GM12878 (cell line): Measurements from ENCODE around the gene UBASH3B. TPM values are rescaled to one million over a fixed set of nuclear protein-coding genes. Genes with fewer than 3 reads are reported as not detected.
A peak's percentile ranks its signal among the peaks of the same experiment; 100 is the strongest.

Experiments
- ATAC-seq: fragments of 200-7000 bp; cut with Tn5 transposase; 3 replicates; pipeline ENCODE4 v1.9.1; 2020; ENCODE audit warnings: mild to moderate bottlenecking, moderate library complexity
- BruUV-seq: library from RNA; stranded (reverse); fragments of 400-500 nt; replicated peaks from 2 replicates; lab custom pipeline; 2021; lab: Mats Ljungman, UMichigan
- CTCF ChIA-PET: fragments of 300-600 bp; sonication (Branson Sonifier 250); formaldehyde crosslinking; extraction: SDS; loops from one replicate; lab custom pipeline; 2021; ENCODE audit warnings: inconsistent platforms; lab: Yijun Ruan, JAX
- POLR2A ChIA-PET: fragments of 350-600 bp; formaldehyde crosslinking; extraction: SDS; loops from one replicate; lab custom pipeline; 2021; ENCODE audit warnings: inconsistent platforms; lab: Charles Lee
- RAD21 ChIA-PET: fragments of 300-600 bp; sonication (Branson Sonifier 250); formaldehyde crosslinking; loops from one replicate; lab custom pipeline; 2023; ENCODE audit warnings: antibody characterized with exemption; ENCODE audit not compliant: unreplicated experiment; lab: Charles Lee
- SMC1A ChIA-PET: fragments of 300-600 bp; sonication (Branson Sonifier 250); formaldehyde crosslinking; loops from one replicate; lab custom pipeline; 2023; ENCODE audit not compliant: unreplicated experiment, uncharacterized antibody; lab: Charles Lee
- DNase-seq: peaks from one replicate; pipeline ENCODE4 v3.0.0-alpha.2; 2011; ENCODE audit warnings: low read depth, low spot score
- FAIRE-seq: peaks from 3 replicates; lab custom pipeline; 2011; peaks lifted over from hg19 to GRCh38; lab: Jason Lieb, UNC
- H2AFZ ChIP-seq: 2 replicates; pipeline ENCODE4 v1.6.0; 2011; ENCODE audit warnings: low read depth, low read length, control low read depth; ENCODE audit not compliant: control insufficient read depth
- H3K27ac ChIP-seq: 2 replicates; pipeline ENCODE4 v1.5.1; 2011; ENCODE audit warnings: control low read depth; ENCODE audit not compliant: control insufficient read depth, insufficient read depth
- H3K27me3 ChIP-seq, 2 experiments: replicated peaks in 1 of 2; 2 replicates each; pipeline versions ENCODE4 v1.6.0 to v1.6.1; 2011; ENCODE audit warnings: low read length in 1 of 2; ENCODE audit not compliant: control insufficient read depth in 2 of 2, insufficient read depth in 2 of 2
- H3K36me3 ChIP-seq, 2 experiments: 2 replicates each; pipeline ENCODE4 v1.5.1; 2011; ENCODE audit warnings: low read length in 1 of 2; ENCODE audit not compliant: control insufficient read depth in 2 of 2, insufficient read depth in 2 of 2
- H3K4me1 ChIP-seq: 2 replicates; pipeline ENCODE4 v1.6.1; 2011; ENCODE audit warnings: mild to moderate bottlenecking, low read length, moderate library complexity, mixed read lengths; ENCODE audit not compliant: control insufficient read depth, insufficient read depth
- H3K4me2 ChIP-seq: 2 replicates; pipeline ENCODE4 v1.6.0; 2011; ENCODE audit warnings: control low read depth; ENCODE audit not compliant: control insufficient read depth, insufficient read depth
- H3K4me3 ChIP-seq: fragments of 200-600 bp; sonication (generic); 2 replicates; pipeline ENCODE4 v1.5.1; 2016
- H3K79me2 ChIP-seq: 2 replicates; pipeline ENCODE4 v1.6.0; 2011; ENCODE audit warnings: low read length; ENCODE audit not compliant: control insufficient read depth, insufficient read depth
- H3K9ac ChIP-seq: 2 replicates; pipeline ENCODE4 v1.8.0; 2011; ENCODE audit warnings: low read length, control low read depth, mixed read lengths; ENCODE audit not compliant: control insufficient read depth, insufficient read depth
- H3K9me3 ChIP-seq: replicated peaks from 3 replicates; pipeline ENCODE4 v1.5.1; 2011; ENCODE audit warnings: mild to moderate bottlenecking, low read length; ENCODE audit not compliant: control insufficient read depth, insufficient read depth
- H4K20me1 ChIP-seq: 2 replicates; pipeline ENCODE4 v1.6.0; 2011; ENCODE audit not compliant: control insufficient read depth, insufficient read depth
- ATF7 ChIP-seq: fragments of 450-650 bp; IDR thresholded peaks from 2 replicates; pipeline ENCODE4 v1.6.1; 2016; ENCODE audit warnings: low read depth, mild to moderate bottlenecking
- CEBPZ ChIP-seq: fragments of 150-350 bp; IDR thresholded peaks from 2 replicates; pipeline ENCODE4 v1.6.1; 2016; ENCODE audit warnings: low read depth, low read length
- HDAC2 ChIP-seq: fragments of 200-600 bp; sonication (generic); IDR thresholded peaks from 2 replicates; pipeline ENCODE4 v1.6.1; 2017
- HDAC6 ChIP-seq: fragments of 200-600 bp; sonication (generic); IDR thresholded peaks from one replicate; pipeline ENCODE4 v1.8.0; 2017; ENCODE audit warnings: antibody characterized with exemption; ENCODE audit not compliant: unreplicated experiment
- LARP7 ChIP-seq: fragments of 450-650 bp; IDR thresholded peaks from 2 replicates; pipeline ENCODE4 v1.6.1; 2017; ENCODE audit warnings: mild to moderate bottlenecking
- MTA2 ChIP-seq: fragments of 450-650 bp; IDR thresholded peaks from 2 replicates; pipeline ENCODE4 v1.6.1; 2016; ENCODE audit warnings: low read depth, mild to moderate bottlenecking, moderate library complexity
- RELA ChIP-seq: fragments of 450-650 bp; IDR thresholded peaks from 2 replicates; pipeline ENCODE4 v1.8.0; 2014; ENCODE audit warnings: borderline replicate concordance; ENCODE audit not compliant: partially characterized antibody
- TAF1 ChIP-seq: IDR thresholded peaks from 2 replicates; pipeline ENCODE4 v1.6.1; 2011; ENCODE audit warnings: mild to moderate bottlenecking, low read depth, low read length, borderline replicate concordance
- TCF12 ChIP-seq: IDR thresholded peaks from 2 replicates; pipeline ENCODE4 v1.6.1; 2011; ENCODE audit warnings: low read depth, mild to moderate bottlenecking, low read length
- WGBS: methylation state at CpG from one replicate; pipeline ENCODE4 v1.1.6; 2016; ENCODE audit warnings: low lambda C conversion rate; ENCODE audit not compliant: insufficient replicate concordance, insufficient coverage; ENCODE audit errors: missing lambda C conversion rate; 5-methylcytosine and 5-hydroxymethylcytosine counted together
- in situ Hi-C: fragments of 300-500 bp; cut with MboI; formaldehyde crosslinking; loops from 9 replicates; pipeline ENCODE4 v1.14.3; 2018; ENCODE audit warnings: mixed read lengths
- intact Hi-C: fragments of 100-400 bp; cut with micrococcal nuclease; formaldehyde crosslinking; loops from one replicate; pipeline ENCODE4 v1.14.2; 2022; ENCODE audit not compliant: unreplicated experiment
- polyA plus RNA-seq, 11 experiments: library from polyadenylated mRNA; depleted of rRNA in 4 of 11; unstranded in 6 of 11; stranded (reverse) in 5 of 11; fragments of >200 nt; fragmentation: Nextera tagmentation in 4 of 11; fragmentation: Illumina TruSeq in 1 of 11; extraction: Ambion mirVana in 4 of 11; extraction: Trizol in 1 of 11; gene quantifications; 1 replicate in 1 of 11; 2 replicates in 10 of 11; pipeline versions ENCODE4 v1.2.1 to v1.2.3, GENCODE V29; 2011 to 2016; ENCODE audit warnings: inconsistent platforms in 2 of 11, missing spikeins in 2 of 11, low read depth in 1 of 11
- total RNA-seq, 4 experiments: library from RNA; depleted of rRNA in 3 of 4; stranded (reverse); fragments of >200 nt in 3 of 4; fragmentation: Illumina TruSeq in 1 of 4; extraction: Trizol in 1 of 4; gene quantifications; 2 replicates each; pipeline versions ENCODE4 v1.2.1 to v1.2.3, GENCODE V29; 2013 to 2021

UBASH3B gene
- total and polyA plus RNA-seq, 10 of the 15 experiments (the other 5 are each of a cell fraction or from before 2014, with no cell fraction given) = 0.18 to 3.3 (median 0.57) TPM

GRCh38 chr11:122656073-122656630 is 630 bp downstream of the UBASH3B start:
- SMC1A ChIA-PET = interaction anchor here (0.7 to 1.3 kb wide), 2 partner anchors 62 to 99 kb away, joined by 3 to 4 read pairs; no protein-coding TSS in a partner anchor
- H3K27ac ChIP-seq = no peak overlapping the region
- peaks cover 6% of the 10 kb centered on the region for H4K20me1 ChIP-seq
- TF ChIP-seq MTA2 (no peak), TCF12 (no peak), LARP7 (0 out of 2 replicates have a peak, but pooled peaks have one; percentile 21), RELA (no peak), ATF7 (no peak), HDAC2 (no peak), TAF1 (no peak), CEBPZ (no peak), HDAC6 (peak; percentile 74)
- TF ChIP-seq, all 136 proteins: peak for 2
- RAD21 ChIA-PET = interaction anchor here (0.6 to 1.5 kb wide), 2 partner anchors 98 to 387 kb away, joined by 3 to 5 read pairs; no protein-coding TSS in a partner anchor
- H3K4me1 ChIP-seq = peaks cover 6% of the 10 kb centered on the region
- H3K9ac ChIP-seq = peak overlapping the region; percentile 47; the same call in 1 of the 2 replicates
- BruUV-seq = no TSS peak
- in situ Hi-C loops (no loop called here), intact Hi-C loops (no loop called here)
- peaks cover 2% of the 10 kb centered on the region; the same call in 2 of the 3 replicates for H3K9me3 ChIP-seq
- peak overlapping the region; percentile 87 for H3K4me2 ChIP-seq
- CTCF ChIA-PET = interaction anchor here (0.7 to 3.9 kb wide), 6 partner anchors 35 to 197 kb away, joined by 3 to 13 read pairs (median 4); no protein-coding TSS in a partner anchor
- FAIRE-seq = no peak
- no peaks in the 10 kb centered on the region for H3K79me2 ChIP-seq
- POLR2A ChIA-PET = no interaction called here
- peak overlapping the region; percentile 58 for H2AFZ ChIP-seq
- H3K36me3 ChIP-seq = no peaks in the 10 kb centered on the region
- peaks cover 6 to 20% of the 10 kb centered on the region in 2 experiments for H3K27me3 ChIP-seq
- H3K4me3 ChIP-seq = peak overlapping the region; percentile 82
- peak; percentile 82 for ATAC-seq
- no peak for DNase-seq
- WGBS = under 1% methylated on average over 34 of the region's 66 CpGs
